ENCODE measurements around the gene HRH3.

HRH3 gene

DNA sequence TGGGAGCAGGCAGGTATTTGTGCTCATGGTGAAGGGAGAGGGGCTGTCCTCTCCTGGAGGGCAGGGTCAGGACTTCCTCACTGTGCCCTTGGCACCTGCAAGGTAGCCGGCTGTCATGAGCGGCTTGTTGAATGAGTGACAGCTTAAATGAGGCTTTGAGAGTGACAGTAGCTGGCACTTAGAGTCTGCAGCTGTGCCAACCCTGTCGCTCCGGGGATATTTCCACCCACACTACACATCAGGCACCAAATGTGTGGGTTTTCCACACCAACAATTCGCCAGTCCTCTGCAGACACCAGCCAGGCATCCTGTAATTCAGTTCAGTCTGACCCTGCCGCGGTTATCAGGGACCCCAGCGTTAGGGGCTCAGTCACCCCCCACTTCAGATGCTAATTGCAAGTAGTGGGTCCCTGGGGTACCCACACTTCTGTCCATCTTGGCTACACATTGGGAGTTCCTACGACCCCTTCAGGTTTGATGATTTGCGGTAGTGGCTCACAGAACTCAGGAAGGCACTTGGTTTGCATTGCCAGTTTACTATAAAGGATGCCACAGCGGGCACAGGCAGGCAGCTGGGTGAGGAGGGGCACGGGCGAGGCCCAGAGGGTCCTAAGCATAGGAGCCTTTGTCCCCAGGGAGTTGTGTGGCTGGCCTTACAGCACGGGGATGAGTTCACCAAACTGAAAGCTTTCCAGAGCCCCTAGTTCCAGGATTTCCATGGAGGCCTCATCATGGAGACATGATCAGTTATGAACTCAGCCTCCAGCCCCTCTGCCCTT lies 28.1 kb downstream of the HRH3 start:
- no peak overlapping the region for H3K4me3 ChIP-seq (ENCODE audit: insufficient read depth in 1 of 2, low read depth in 1 of 2, low read length in 2 of 2)
- H3K23ac ChIP-seq (ENCODE audit: low read length in 2 of 2): no peak overlapping the region
- no peak overlapping the region for H2AK5ac ChIP-seq (ENCODE audit: low read length, severe bottlenecking)
- H2BK12ac ChIP-seq (ENCODE audit: low read length in 2 of 2): no peak overlapping the region
- WGBS: 93% methylated on average over 14 of the region's 14 CpGs
- peaks cover 37 to 42% of the 10 kb centered on the region in 2 experiments for H3K36me3 ChIP-seq (ENCODE audit: control insufficient read depth in 1 of 2, insufficient read depth in 2 of 2, low read depth in 1 of 2, low read length in 2 of 2)
- H3K4me2 ChIP-seq (ENCODE audit: low read length, poor library complexity, severe bottlenecking): no peak overlapping the region
- H4K8ac ChIP-seq (ENCODE audit: low read length): no peak overlapping the region
- no peak overlapping the region for H2AFZ ChIP-seq (ENCODE audit: low read depth, low read length)
- no peak overlapping the region for H3K27ac ChIP-seq (ENCODE audit: low read length, poor library complexity, severe bottlenecking)
- H2BK120ac ChIP-seq (ENCODE audit: low read depth, low read length): no peak overlapping the region
- no peak overlapping the region for H3K4ac ChIP-seq (ENCODE audit: low read depth in 1 of 2, low read length in 2 of 2)
- H3K14ac ChIP-seq (ENCODE audit: low read length in 2 of 2): no peak overlapping the region
- H2BK15ac ChIP-seq (ENCODE audit: low read depth, poor library complexity, severe bottlenecking): no peak overlapping the region
- peaks cover 6% of the 10 kb centered on the region for H3K4me1 ChIP-seq (ENCODE audit: control insufficient read depth, insufficient read depth, low read depth, low read length)
- H3K27me3 ChIP-seq (ENCODE audit: control insufficient read depth in 1 of 2, insufficient read depth in 1 of 2, low read length in 2 of 2): no peaks in the 10 kb centered on the region
- DNase-seq: no peak
- H4K91ac ChIP-seq (ENCODE audit: low read length): no peak overlapping the region
- no peak overlapping the region for H3K9ac ChIP-seq (ENCODE audit: low read length)
- no peak overlapping the region for H2BK5ac ChIP-seq (ENCODE audit: low read depth, low read length, poor library complexity, severe bottlenecking)
- no peaks in the 10 kb centered on the region for H3K9me3 ChIP-seq (ENCODE audit: control insufficient read depth, low read length)
- H3K18ac ChIP-seq (ENCODE audit: low read depth in 1 of 2, low read length in 2 of 2): no peak overlapping the region
- peaks cover 35% of the 10 kb centered on the region for H3K79me1 ChIP-seq (replicated peaks; ENCODE audit: low read length, poor library complexity, severe bottlenecking)

DNA sequence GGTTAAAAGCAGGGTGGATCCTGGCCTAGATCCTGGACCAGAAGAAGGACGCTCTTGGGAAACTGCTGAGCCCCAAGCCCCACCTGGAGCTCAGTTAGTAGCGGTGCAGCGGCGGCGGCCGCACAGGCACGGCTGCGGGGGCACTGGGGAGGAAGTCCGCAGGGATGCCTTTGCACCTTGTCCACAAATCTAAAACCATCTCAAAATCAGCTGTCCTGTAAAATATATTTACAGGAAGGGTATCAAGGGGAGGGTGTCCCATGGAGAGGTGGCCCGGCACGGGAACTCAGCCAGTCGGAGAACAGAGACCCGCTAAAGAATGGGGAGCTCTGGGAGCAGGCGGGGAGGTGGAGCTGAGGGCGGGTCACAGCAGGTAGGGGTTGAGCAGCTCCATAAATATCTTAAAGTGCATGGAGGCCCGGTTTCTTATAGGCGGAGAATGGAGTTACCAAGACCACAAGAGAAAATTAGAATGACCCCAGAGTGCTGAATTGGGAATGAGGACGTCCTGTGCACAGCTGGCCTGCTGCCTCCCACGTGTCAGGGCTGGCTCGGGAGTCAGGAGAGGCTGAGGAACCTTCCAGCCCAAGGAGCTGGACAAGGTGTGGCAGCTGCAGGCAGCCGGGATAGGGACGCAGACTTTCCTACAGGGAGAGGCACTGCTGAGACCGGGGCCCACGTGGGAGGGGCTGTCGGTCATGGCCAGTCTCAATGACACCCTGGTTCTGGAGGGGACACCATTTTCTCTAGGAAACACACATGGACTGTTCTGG lies 29.3 kb downstream of the HRH3 start:
- peaks cover 8% of the 10 kb centered on the region for H3K4me1 ChIP-seq (ENCODE audit: control insufficient read depth, insufficient read depth, low read depth, low read length)
- H3K14ac ChIP-seq (ENCODE audit: low read length in 2 of 2): no peak overlapping the region
- no peak overlapping the region for H2BK12ac ChIP-seq (ENCODE audit: low read length in 2 of 2)
- H2BK15ac ChIP-seq (ENCODE audit: low read depth, poor library complexity, severe bottlenecking): no peak overlapping the region
- no peak overlapping the region for H3K4me2 ChIP-seq (ENCODE audit: low read length, poor library complexity, severe bottlenecking)
- H3K36me3 ChIP-seq (ENCODE audit: control insufficient read depth in 1 of 2, insufficient read depth in 2 of 2, low read depth in 1 of 2, low read length in 2 of 2): peaks cover 31 to 38% of the 10 kb centered on the region in 2 experiments
- H3K18ac ChIP-seq (ENCODE audit: low read depth in 1 of 2, low read length in 2 of 2): no peak overlapping the region
- 89% methylated on average over 23 of the region's 25 CpGs for WGBS
- H3K9ac ChIP-seq (ENCODE audit: low read length): no peak overlapping the region
- no peak overlapping the region for H3K4ac ChIP-seq (ENCODE audit: low read depth in 1 of 2, low read length in 2 of 2)
- no peaks in the 10 kb centered on the region for H3K9me3 ChIP-seq (ENCODE audit: control insufficient read depth, low read length)
- H2BK120ac ChIP-seq (ENCODE audit: low read depth, low read length): no peak overlapping the region
- no peak overlapping the region for H2BK5ac ChIP-seq (ENCODE audit: low read depth, low read length, poor library complexity, severe bottlenecking)
- peaks cover 36% of the 10 kb centered on the region for H3K79me1 ChIP-seq (replicated peaks; ENCODE audit: low read length, poor library complexity, severe bottlenecking)
- H4K91ac ChIP-seq (ENCODE audit: low read length): no peak overlapping the region
- no peaks in the 10 kb centered on the region for H3K27me3 ChIP-seq (ENCODE audit: control insufficient read depth in 1 of 2, insufficient read depth in 1 of 2, low read length in 2 of 2)
- no peak overlapping the region for H4K8ac ChIP-seq (ENCODE audit: low read length)
- no peak overlapping the region for H2AFZ ChIP-seq (ENCODE audit: low read depth, low read length)
- H3K27ac ChIP-seq (ENCODE audit: low read length, poor library complexity, severe bottlenecking): no peak overlapping the region
- peak overlapping the region in 1 of 2 experiments; percentile 1 for H3K4me3 ChIP-seq (ENCODE audit: insufficient read depth in 1 of 2, low read depth in 1 of 2, low read length in 2 of 2)
- H3K23ac ChIP-seq (ENCODE audit: low read length in 2 of 2): no peak overlapping the region
- no peak for DNase-seq
- H2AK5ac ChIP-seq (ENCODE audit: low read length, severe bottlenecking): no peak overlapping the region

DNA sequence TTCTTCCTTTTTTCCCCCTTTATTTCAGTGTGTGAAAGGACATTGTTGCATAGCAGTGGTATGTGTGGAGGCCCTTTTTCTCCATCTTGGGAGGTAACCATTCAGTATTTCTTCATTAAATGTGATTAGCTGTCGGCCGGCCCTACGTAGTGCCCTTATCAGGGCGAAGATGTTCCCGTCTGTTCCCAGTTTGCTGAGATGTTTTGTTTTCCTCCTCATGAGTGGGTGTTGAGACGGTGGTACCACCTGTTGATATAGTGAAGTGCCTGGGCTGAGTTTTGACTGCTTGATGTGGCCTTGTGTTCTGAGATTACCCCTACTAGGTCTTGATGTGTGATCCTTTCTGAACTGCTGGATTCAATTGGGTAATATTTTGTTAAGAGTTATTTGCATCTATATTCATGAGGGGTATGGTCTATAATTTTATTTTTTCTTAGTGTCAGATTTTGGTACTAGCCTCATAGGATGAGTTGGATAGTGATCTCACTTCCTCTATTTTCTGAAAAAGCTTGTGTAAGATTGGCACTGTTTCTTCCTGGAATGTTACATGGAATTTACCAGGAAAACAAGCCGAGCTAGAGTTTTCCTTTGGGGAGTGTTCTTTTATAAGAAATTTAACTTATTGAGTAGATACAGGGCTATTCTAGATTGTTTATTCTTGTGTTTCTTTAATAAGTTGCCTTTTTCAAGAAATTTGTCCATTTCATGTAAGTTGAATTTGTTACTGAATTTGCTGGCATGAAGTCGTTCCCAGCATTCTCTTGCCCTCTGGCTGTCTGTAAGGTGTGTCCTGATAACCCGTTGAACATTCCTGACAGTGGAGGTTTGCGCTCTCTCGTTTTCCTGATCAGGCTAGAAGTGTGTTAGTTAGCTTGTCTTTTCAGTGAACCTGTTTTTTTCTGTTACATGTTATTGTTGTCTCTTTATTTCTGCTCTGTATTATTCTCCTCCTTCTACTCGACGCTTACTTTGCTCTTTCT lies 32.9 kb downstream of the HRH3 start:
- H3K18ac ChIP-seq (ENCODE audit: low read depth in 1 of 2, low read length in 2 of 2): no peak overlapping the region

More for the DNA sequence above, 32.9 kb downstream of the HRH3 start:
- H2BK15ac ChIP-seq (ENCODE audit: low read depth, poor library complexity, severe bottlenecking): no peak overlapping the region
- H3K27ac ChIP-seq (ENCODE audit: low read length, poor library complexity, severe bottlenecking): no peak overlapping the region
- no peak overlapping the region for H2BK120ac ChIP-seq (ENCODE audit: low read depth, low read length)
- H3K79me1 ChIP-seq (replicated peaks; ENCODE audit: low read length, poor library complexity, severe bottlenecking): peaks cover 45% of the 10 kb centered on the region
- no peak overlapping the region for H4K8ac ChIP-seq (ENCODE audit: low read length)
- peak overlapping the region in 1 of 2 experiments; percentile 5 for H3K4me3 ChIP-seq (ENCODE audit: insufficient read depth in 1 of 2, low read depth in 1 of 2, low read length in 2 of 2)
- H3K27me3 ChIP-seq (ENCODE audit: control insufficient read depth in 1 of 2, insufficient read depth in 1 of 2, low read length in 2 of 2): no peaks in the 10 kb centered on the region
- H2BK12ac ChIP-seq (ENCODE audit: low read length in 2 of 2): no peak overlapping the region
- H3K36me3 ChIP-seq (ENCODE audit: control insufficient read depth in 1 of 2, insufficient read depth in 2 of 2, low read depth in 1 of 2, low read length in 2 of 2): peaks cover 23 to 27% of the 10 kb centered on the region in 2 experiments
- no peak overlapping the region for H4K91ac ChIP-seq (ENCODE audit: low read length)
- 89% methylated on average over 11 of the region's 13 CpGs for WGBS
- no peaks in the 10 kb centered on the region for H3K9me3 ChIP-seq (ENCODE audit: control insufficient read depth, low read length)
- peak overlapping the region; percentile 40 for H3K9ac ChIP-seq (ENCODE audit: low read length)
- H2BK5ac ChIP-seq (ENCODE audit: low read depth, low read length, poor library complexity, severe bottlenecking): no peak overlapping the region
- no peak overlapping the region for H3K4me2 ChIP-seq (ENCODE audit: low read length, poor library complexity, severe bottlenecking)
- H3K4me1 ChIP-seq (ENCODE audit: control insufficient read depth, insufficient read depth, low read depth, low read length): peaks cover 10% of the 10 kb centered on the region
- H2AFZ ChIP-seq (ENCODE audit: low read depth, low read length): no peak overlapping the region
- H3K23ac ChIP-seq (ENCODE audit: low read length in 2 of 2): no peak overlapping the region
- peak; percentile 8 for DNase-seq
- H3K4ac ChIP-seq (ENCODE audit: low read depth in 1 of 2, low read length in 2 of 2): no peak overlapping the region
- no peak overlapping the region for H3K14ac ChIP-seq (ENCODE audit: low read length in 2 of 2)
- peak overlapping the region; percentile 27 for H2AK5ac ChIP-seq (ENCODE audit: low read length, severe bottlenecking)

All from mesenchymal stem cell (in vitro differentiated cells and primary cell).